LNCaP clone FGC (cell line): ENCODE measurements around the gene HOTAIR.

Experiments
- DNase-seq: peaks from one replicate; pipeline ENCODE4 v3.0.0-alpha.2; 2011; ENCODE audit warnings: low read depth
- H3K4me3 ChIP-seq: 2 replicates; pipeline ENCODE4 v1.5.1; 2011; ENCODE audit warnings: mild to moderate bottlenecking, low read depth, low read length, control low read depth
- TF ChIP-seq, protein P1 (sequence below): IDR thresholded peaks from 2 replicates; pipeline ENCODE4 v1.5.1; 2012; ENCODE audit warnings: mild to moderate bottlenecking; ENCODE audit not compliant: control insufficient read depth, insufficient read depth; ENCODE audit errors: extremely low read depth

HOTAIR gene

GRCh38 chr12:54019091-54019811 lies 44.5 kb upstream of the HOTAIR start:
- peak overlapping the region; percentile 95; the same call in 1 of the 2 replicates for H3K4me3 ChIP-seq
- TF ChIP-seq, protein P1, sequence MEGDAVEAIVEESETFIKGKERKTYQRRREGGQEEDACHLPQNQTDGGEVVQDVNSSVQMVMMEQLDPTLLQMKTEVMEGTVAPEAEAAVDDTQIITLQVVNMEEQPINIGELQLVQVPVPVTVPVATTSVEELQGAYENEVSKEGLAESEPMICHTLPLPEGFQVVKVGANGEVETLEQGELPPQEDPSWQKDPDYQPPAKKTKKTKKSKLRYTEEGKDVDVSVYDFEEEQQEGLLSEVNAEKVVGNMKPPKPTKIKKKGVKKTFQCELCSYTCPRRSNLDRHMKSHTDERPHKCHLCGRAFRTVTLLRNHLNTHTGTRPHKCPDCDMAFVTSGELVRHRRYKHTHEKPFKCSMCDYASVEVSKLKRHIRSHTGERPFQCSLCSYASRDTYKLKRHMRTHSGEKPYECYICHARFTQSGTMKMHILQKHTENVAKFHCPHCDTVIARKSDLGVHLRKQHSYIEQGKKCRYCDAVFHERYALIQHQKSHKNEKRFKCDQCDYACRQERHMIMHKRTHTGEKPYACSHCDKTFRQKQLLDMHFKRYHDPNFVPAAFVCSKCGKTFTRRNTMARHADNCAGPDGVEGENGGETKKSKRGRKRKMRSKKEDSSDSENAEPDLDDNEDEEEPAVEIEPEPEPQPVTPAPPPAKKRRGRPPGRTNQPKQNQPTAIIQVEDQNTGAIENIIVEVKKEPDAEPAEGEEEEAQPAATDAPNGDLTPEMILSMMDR: no peak
- no peak for DNase-seq

GRCh38 chr12:54018468-54018984 lies 43.8 kb upstream of the HOTAIR start:
- peak overlapping the region; percentile 95 for H3K4me3 ChIP-seq
- TF ChIP-seq, protein P1: no peak
- DNase-seq: no peak

DNA sequence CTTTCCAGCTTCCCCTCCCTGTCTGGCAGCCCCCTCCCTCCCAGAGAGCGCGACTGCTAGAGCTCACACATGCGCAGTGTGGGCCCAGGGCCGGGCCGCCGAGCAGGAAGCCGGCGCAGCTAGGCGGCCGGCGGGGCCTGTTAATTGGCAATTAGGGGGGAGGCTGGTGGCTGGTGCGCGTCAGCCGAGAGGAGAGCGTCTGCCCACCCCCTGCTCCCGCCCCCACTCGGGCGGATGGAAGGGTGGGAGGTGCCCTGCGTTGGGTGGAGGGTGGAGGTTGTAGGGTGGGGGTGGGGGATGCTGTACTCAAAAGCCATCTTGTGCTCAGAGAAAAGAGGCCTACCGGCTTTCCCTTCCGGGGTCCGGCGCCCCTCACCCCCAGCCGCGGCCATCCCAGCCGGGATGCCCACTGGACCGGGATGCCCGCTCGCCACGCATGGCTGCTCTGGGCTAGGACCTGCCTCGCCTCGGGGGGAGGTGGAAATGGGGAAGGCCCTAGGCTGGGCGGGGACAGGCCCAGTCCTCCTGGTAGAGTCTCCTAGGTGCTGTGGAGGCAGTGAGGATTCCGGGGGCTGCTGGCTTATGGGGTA lies 43.2 kb upstream of the HOTAIR start:
- TF ChIP-seq, protein P1: no peak
- DNase-seq: no peak
- peak overlapping the region; percentile 95 for H3K4me3 ChIP-seq

DNA sequence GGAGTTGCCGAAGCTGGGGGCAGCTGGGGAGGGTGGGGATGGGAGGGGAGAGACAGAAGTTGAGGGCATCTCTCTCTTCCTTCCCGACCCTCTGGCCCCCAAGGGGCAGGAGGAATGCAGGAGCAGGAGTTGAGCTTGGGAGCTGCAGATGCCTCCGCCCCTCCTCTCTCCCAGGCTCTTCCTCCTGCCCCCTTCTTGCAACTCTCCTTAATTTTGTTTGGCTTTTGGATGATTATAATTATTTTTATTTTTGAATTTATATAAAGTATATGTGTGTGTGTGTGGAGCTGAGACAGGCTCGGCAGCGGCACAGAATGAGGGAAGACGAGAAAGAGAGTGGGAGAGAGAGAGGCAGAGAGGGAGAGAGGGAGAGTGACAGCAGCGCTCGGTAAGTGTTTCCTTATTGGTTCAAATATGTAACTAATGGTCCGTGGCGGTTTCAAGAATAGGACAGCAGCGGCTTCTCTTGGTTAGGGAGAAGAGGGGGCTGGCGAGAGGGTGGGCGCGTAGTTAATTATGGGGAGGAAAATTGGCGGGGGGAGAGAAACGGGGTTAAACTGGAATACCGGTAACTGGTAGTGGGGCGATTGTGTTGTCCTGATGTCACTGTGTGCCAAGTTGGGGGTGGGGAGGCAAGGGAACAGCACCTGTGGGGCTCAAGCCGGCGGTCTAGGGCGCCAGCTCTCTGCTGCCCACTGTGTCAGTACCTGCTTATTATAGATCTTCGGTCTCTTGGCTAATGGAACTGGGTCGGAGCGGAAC lies 42.5 kb upstream of the HOTAIR start:
- DNase-seq: no peak
- TF ChIP-seq, protein P1: no peak
- H3K4me3 ChIP-seq: peak overlapping the region; percentile 95

DNA sequence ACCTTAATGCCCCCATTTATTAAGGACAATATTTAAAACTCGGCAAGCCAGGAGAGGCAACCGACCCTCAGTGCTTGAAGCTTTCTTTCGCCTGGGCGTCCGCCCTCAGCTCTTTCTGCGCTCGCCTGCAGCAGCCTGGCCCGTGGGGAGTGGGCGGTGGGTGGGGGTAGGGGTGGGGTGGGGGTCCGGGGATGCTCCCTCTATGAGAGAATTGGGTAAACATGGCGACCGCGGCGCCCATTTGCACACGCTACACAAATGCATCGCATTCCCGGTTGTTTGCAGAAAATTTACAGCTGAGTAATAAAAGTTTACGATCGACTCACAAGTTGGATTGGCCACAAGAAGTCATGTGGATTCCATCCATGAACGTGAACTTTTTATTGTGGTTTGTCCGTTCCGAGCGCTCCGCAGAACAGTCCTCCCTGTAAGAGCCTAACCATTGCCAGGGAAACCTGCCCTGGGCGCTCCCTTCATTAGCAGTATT lies 41.8 kb upstream of the HOTAIR start:
- peak; percentile 95 for DNase-seq
- TF ChIP-seq, protein P1: no peak
- peak overlapping the region; percentile 95 for H3K4me3 ChIP-seq

DNA sequence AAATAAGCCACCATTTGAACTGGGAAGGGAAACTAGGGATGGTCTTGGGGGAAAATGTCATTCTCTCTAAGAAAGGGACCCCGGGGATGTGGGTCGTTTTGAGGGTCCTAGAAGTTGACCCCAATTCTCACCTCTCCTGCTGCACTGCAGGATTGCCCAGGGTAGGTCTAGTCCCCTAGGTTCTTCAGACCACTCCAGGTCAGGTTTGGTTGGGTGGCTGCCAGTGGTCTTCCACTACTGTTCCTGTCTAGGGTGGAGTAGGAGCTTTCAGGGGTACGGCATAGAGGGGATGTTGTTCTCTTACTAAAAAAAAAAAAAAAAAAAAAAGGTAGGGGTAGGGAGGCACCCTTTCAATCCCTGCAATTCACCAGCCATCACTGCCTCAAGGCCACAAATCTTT lies 41.3 kb upstream of the HOTAIR start:
- TF ChIP-seq, protein P1: no peak
- no peak for DNase-seq
- H3K4me3 ChIP-seq: peak overlapping the region; percentile 95
